ENCODE measurements around the gene ARPC5L.

ARPC5L gene

GRCh38 chr9:124853605-124854143, 8.3 kb upstream of the ARPC5L start:
- no peak for TF ChIP-seq CTCF (IDR thresholded peaks at IDR 0.05; ENCODE audit: control insufficient read depth, extremely low read depth, insufficient read depth)
- H3K4me3 ChIP-seq (ENCODE audit: low read depth, low read length), result peak overlapping the region; percentile 48

GRCh38 chr9:124854161-124854560, 7.8 kb upstream of the ARPC5L start:
- TF ChIP-seq CTCF (IDR thresholded peaks at IDR 0.05; ENCODE audit: control insufficient read depth, extremely low read depth, insufficient read depth), result no peak
- no peak overlapping the region for H3K4me3 ChIP-seq (ENCODE audit: low read depth, low read length)
- no peak for DNase-seq (ENCODE audit: low read depth)

More at GRCh38 chr9:124853605-124854143, 8.3 kb upstream of the ARPC5L start:
- no peak for DNase-seq (ENCODE audit: low read depth)

- TF ChIP-seq CTCF (IDR thresholded peaks at IDR 0.05; ENCODE audit: control insufficient read depth, extremely low read depth, insufficient read depth), result no peak
- DNase-seq (ENCODE audit: low read depth), result no peak
- no peak overlapping the region for H3K4me3 ChIP-seq (ENCODE audit: low read depth, low read length)
Measured at GRCh38 chr9:124854822-124855221, 7.1 kb upstream of the ARPC5L start.

GRCh38 chr9:124855566-124855943, 6.4 kb upstream of the ARPC5L start:
- DNase-seq (ENCODE audit: low read depth), result no peak
- H3K4me3 ChIP-seq (ENCODE audit: low read depth, low read length), result no peak overlapping the region
- no peak for TF ChIP-seq CTCF (IDR thresholded peaks at IDR 0.05; ENCODE audit: control insufficient read depth, extremely low read depth, insufficient read depth)

GRCh38 chr9:124855944-124856765, 5.8 kb upstream of the ARPC5L start:
- TF ChIP-seq CTCF (IDR thresholded peaks at IDR 0.05; ENCODE audit: control insufficient read depth, extremely low read depth, insufficient read depth), result peak; percentile 46
- no peak for DNase-seq (ENCODE audit: low read depth)
- H3K4me3 ChIP-seq (ENCODE audit: low read depth, low read length), result no peak overlapping the region

- H3K4me3 ChIP-seq (ENCODE audit: low read depth, low read length), result no peak overlapping the region
- TF ChIP-seq CTCF (IDR thresholded peaks at IDR 0.05; ENCODE audit: control insufficient read depth, extremely low read depth, insufficient read depth), result no peak
- no peak for DNase-seq (ENCODE audit: low read depth)
Measured at GRCh38 chr9:124857533-124858162, 4.3 kb upstream of the ARPC5L start.

Measured in LNCaP clone FGC (cell line).